Keratinocyte (primary cell): Measurements from ENCODE around the gene MTRR. TPM values are rescaled to one million over a fixed set of nuclear protein-coding genes. Genes with fewer than 3 reads are reported as not detected.
A peak's percentile ranks its signal among the peaks of the same experiment; 100 is the strongest.

Experiments
- DNase-seq: peaks from one replicate; pipeline ENCODE4 v3.0.0-alpha.2; 2011; ENCODE audit warnings: low read depth, missing footprints, low spot score
- FAIRE-seq: peaks from 2 replicates; lab custom pipeline; 2011; peaks lifted over from hg19 to GRCh38; lab: Jason Lieb, UNC
- H2AFZ ChIP-seq: 2 replicates; pipeline ENCODE4 v1.6.0; 2012; ENCODE audit warnings: low read length, control low read depth, inconsistent platforms; ENCODE audit not compliant: control insufficient read depth
- H3K27ac ChIP-seq: 2 replicates; pipeline ENCODE4 v1.5.1; 2011; ENCODE audit warnings: low read length; ENCODE audit not compliant: control insufficient read depth, insufficient read depth
- H3K27me3 ChIP-seq: 3 replicates; pipeline ENCODE4 v1.6.0; 2011; ENCODE audit warnings: low read length; ENCODE audit not compliant: control insufficient read depth, insufficient read depth; ENCODE audit errors: extremely low read depth
- H3K36me3 ChIP-seq, 2 experiments: 2 replicates in 1 of 2; 3 replicates in 1 of 2; pipeline ENCODE4 v1.5.1; 2011; ENCODE audit warnings: low read length in 2 of 2, mild to moderate bottlenecking in 1 of 2; ENCODE audit not compliant: control insufficient read depth in 2 of 2, insufficient read depth in 2 of 2; ENCODE audit errors: extremely low read depth in 1 of 2
- H3K4me1 ChIP-seq: 3 replicates; pipeline ENCODE4 v1.5.1; 2011; ENCODE audit warnings: low read length; ENCODE audit not compliant: control insufficient read depth, insufficient read depth; ENCODE audit errors: extremely low read depth
- H3K4me2 ChIP-seq: 3 replicates; pipeline ENCODE4 v1.6.0; 2011; ENCODE audit warnings: low read depth, low read length; ENCODE audit not compliant: control insufficient read depth, insufficient read depth; ENCODE audit errors: extremely low read depth
- H3K4me3 ChIP-seq, 3 experiments: fragments of 200-600 bp in 1 of 3; sonication (generic) in 1 of 3; 2 replicates in 2 of 3; 3 replicates in 1 of 3; pipeline ENCODE4 v1.5.1; 2011 to 2016; ENCODE audit warnings: low read length in 3 of 3, mild to moderate bottlenecking in 3 of 3, control low read depth in 2 of 3, inconsistent platforms in 1 of 3, low read depth in 1 of 3, mixed read lengths in 1 of 3, mixed run types in 1 of 3, moderate library complexity in 1 of 3; ENCODE audit not compliant: control insufficient read depth in 2 of 3, insufficient read depth in 2 of 3; ENCODE audit errors: extremely low read depth in 1 of 3
- H3K79me2 ChIP-seq: 2 replicates; pipeline ENCODE4 v1.6.0; 2012; ENCODE audit warnings: low read length; ENCODE audit not compliant: control insufficient read depth, insufficient read depth
- H3K9ac ChIP-seq: 3 replicates; pipeline ENCODE4 v1.6.0; 2011; ENCODE audit warnings: low read length; ENCODE audit not compliant: control insufficient read depth, insufficient read depth; ENCODE audit errors: extremely low read depth
- H3K9me1 ChIP-seq: 3 replicates; pipeline ENCODE4 v1.6.0; 2011; ENCODE audit warnings: low read length; ENCODE audit not compliant: control insufficient read depth, insufficient read depth; ENCODE audit errors: extremely low read depth
- H3K9me3 ChIP-seq: 2 replicates; pipeline ENCODE4 v1.5.1; 2012; ENCODE audit warnings: low read depth, low read length; ENCODE audit not compliant: control insufficient read depth
- H4K20me1 ChIP-seq: 3 replicates; pipeline ENCODE4 v1.6.0; 2011; ENCODE audit warnings: low read length; ENCODE audit not compliant: control insufficient read depth, insufficient read depth; ENCODE audit errors: extremely low read depth
- CTCF ChIP-seq, 3 experiments: IDR thresholded peaks in 1 of 3; conservative IDR thresholded peaks in 1 of 3; optimal IDR thresholded peaks in 1 of 3; 2 replicates in 2 of 3; 3 replicates in 1 of 3; pipeline versions ENCODE3 to v1.5.1; 2011; ENCODE audit warnings: low read length in 3 of 3, mild to moderate bottlenecking in 3 of 3, moderate library complexity in 2 of 3, control low read depth in 1 of 3, inconsistent platforms in 1 of 3; ENCODE audit not compliant: insufficient read depth in 2 of 3; ENCODE audit errors: extremely low read depth in 1 of 3
- EZH2 ChIP-seq: IDR thresholded peaks from one replicate; pipeline ENCODE4 v1.6.1; 2012; ENCODE audit warnings: inconsistent platforms, mild to moderate bottlenecking, low read length, moderate library complexity
- dilution Hi-C: fragments of 300-500 bp; cut with MboI; formaldehyde crosslinking; loops from one replicate; pipeline ENCODE4 v1.7.0; 2020; ENCODE audit warnings: low sequenced_read_pairs; ENCODE audit not compliant: extremely low pct_ligation_motif_present
- polyA plus RNA-seq, 5 experiments: library from polyadenylated mRNA; depleted of rRNA in 3 of 5; stranded (reverse) in 3 of 5; stranded (forward) in 1 of 5; unstranded in 1 of 5; fragments of >200 nt; gene quantifications; 1 replicate in 1 of 5; 2 replicates in 3 of 5; 3 replicates in 1 of 5; pipeline versions ENCODE4 v1.2.1 to v1.2.3, GENCODE V29; 2011 to 2012; ENCODE audit warnings: missing spikeins in 2 of 5, low read depth in 1 of 5, low replicate concordance in 1 of 5

The MTRR gene
- polyA plus RNA-seq, 1 donor (not counting 4 experiments of a cell fraction or from before 2014, with no cell fraction given), result 45.5 TPM

- Histone ChIP-seq H3K4me1 (no peaks in the 10 kb centered on the region), H4K20me1 (no peaks in the 10 kb centered on the region), H3K36me3 (peaks cover 3 to 7% of the 10 kb centered on the region in 2 experiments), H3K4me2 (no peak overlapping the region), H3K9ac (no peak overlapping the region), H3K27ac (no peak overlapping the region), H3K4me3 (no peak overlapping the region), H3K27me3 (peaks cover 5% of the 10 kb centered on the region), H3K9me3 (no peaks in the 10 kb centered on the region), H2AFZ (no peak overlapping the region), H3K9me1 (no peaks in the 10 kb centered on the region), H3K79me2 (no peaks in the 10 kb centered on the region)
- dilution Hi-C loops, result no loop called here
- no peak for DNase-seq
- no peak for FAIRE-seq
- TF ChIP-seq CTCF (optimal IDR thresholded peaks at IDR 0.05 in 1 of 3, IDR thresholded peaks at IDR 0.05 in 1 of 3, conservative IDR thresholded peaks at IDR 0.05 in 1 of 3; ENCODE audit: extremely low read depth in 1 of 3, insufficient read depth in 2 of 3, low read length in 3 of 3) (peak; percentile 51 to 82 (median 65)), EZH2 (no peak)
Measured at GRCh38 chr5:7856855-7857254, 12.1 kb upstream of the MTRR start.

- DNase-seq (no peak), FAIRE-seq (no peak)
- H3K9ac ChIP-seq, result no peak overlapping the region
- no peaks in the 10 kb centered on the region for H3K9me1 ChIP-seq
- H3K36me3 ChIP-seq, result peaks cover 5 to 11% of the 10 kb centered on the region in 2 experiments
- H3K79me2 ChIP-seq, result no peaks in the 10 kb centered on the region
- H4K20me1 ChIP-seq, result no peaks in the 10 kb centered on the region
- H3K4me1 ChIP-seq, result no peaks in the 10 kb centered on the region
- dilution Hi-C loops, result no loop called here
- H3K9me3 ChIP-seq, result no peaks in the 10 kb centered on the region
- H3K27ac ChIP-seq, result no peak overlapping the region
- H2AFZ ChIP-seq, result no peak overlapping the region
- peaks cover under 1% of the 10 kb centered on the region for H3K27me3 ChIP-seq
- no peak overlapping the region for H3K4me3 ChIP-seq
- no peak overlapping the region for H3K4me2 ChIP-seq
- TF ChIP-seq CTCF (optimal IDR thresholded peaks at IDR 0.05 in 1 of 3, IDR thresholded peaks at IDR 0.05 in 1 of 3, conservative IDR thresholded peaks at IDR 0.05 in 1 of 3; ENCODE audit: extremely low read depth in 1 of 3, insufficient read depth in 2 of 3, low read length in 3 of 3) (no peak), EZH2 (no peak)
Measured at GRCh38 chr5:7857361-7857760, 11.6 kb upstream of the MTRR start.
